ENCODE results near the gene DNAJC4.

Gene DNAJC4

GRCh38 chr11:64249038-64249437 lies 18.7 kb downstream of the DNAJC4 start:
- Histone ChIP-seq H3K27me3 (ENCODE audit: insufficient read depth, low read length) (no peaks in the 10 kb centered on the region), H3K4me1 (ENCODE audit: insufficient read depth, low read length) (peaks cover 28% of the 10 kb centered on the region), H3K4me3 (ENCODE audit: low read length) (peak overlapping the region; percentile 62; the same call in 1 of the 2 replicates), H3K9me3 (ENCODE audit: insufficient read depth, low read depth, low read length) (no peaks in the 10 kb centered on the region), H3K9ac (ENCODE audit: low read depth, low read length) (peak overlapping the region; percentile 80; the same call in 1 of the 2 replicates), H3K27ac (ENCODE audit: low read length) (peak overlapping the region; percentile 95), H3K36me3 (ENCODE audit: insufficient read depth, low read depth, low read length) (peaks cover 10% of the 10 kb centered on the region; the same call in 1 of the 2 replicates)

- Histone ChIP-seq H3K36me3 (ENCODE audit: insufficient read depth, low read depth, low read length) (peaks cover 9% of the 10 kb centered on the region), H3K27ac (ENCODE audit: low read length) (peak overlapping the region; percentile 95), H3K9ac (ENCODE audit: low read depth, low read length) (peak overlapping the region; percentile 80; the same call in 1 of the 2 replicates), H3K27me3 (ENCODE audit: insufficient read depth, low read length) (no peaks in the 10 kb centered on the region), H3K9me3 (ENCODE audit: insufficient read depth, low read depth, low read length) (no peaks in the 10 kb centered on the region), H3K4me3 (ENCODE audit: low read length) (peak overlapping the region; percentile 62; the same call in 1 of the 2 replicates), H3K4me1 (ENCODE audit: insufficient read depth, low read length) (peaks cover 28% of the 10 kb centered on the region)
These were observed 19.4 kb downstream of the DNAJC4 start for GRCh38 chr11:64249563-64250414.

- peak overlapping the region; percentile 62 for H3K4me3 ChIP-seq (ENCODE audit: low read length)
- no peaks in the 10 kb centered on the region for H3K27me3 ChIP-seq (ENCODE audit: insufficient read depth, low read length)
- peaks cover 11% of the 10 kb centered on the region for H3K36me3 ChIP-seq (ENCODE audit: insufficient read depth, low read depth, low read length)
- H3K4me1 ChIP-seq (ENCODE audit: insufficient read depth, low read length): peaks cover 28% of the 10 kb centered on the region
- H3K9me3 ChIP-seq (ENCODE audit: insufficient read depth, low read depth, low read length): no peaks in the 10 kb centered on the region
- H3K9ac ChIP-seq (ENCODE audit: low read depth, low read length): peak overlapping the region; percentile 80; the same call in 1 of the 2 replicates
- peak overlapping the region; percentile 87 for H3K27ac ChIP-seq (ENCODE audit: low read length)
These were observed 20.2 kb downstream of the DNAJC4 start for GRCh38 chr11:64250415-64251015.

- peak within 1 kb of the TSS; percentile 94 for H3K4me3 ChIP-seq (ENCODE audit: low read length)
- peak within 1 kb of the TSS; percentile 90; the same call in 1 of the 2 replicates for H3K9ac ChIP-seq (ENCODE audit: low read depth, low read length)
- peaks cover 18% of the 10 kb centered on the region for H3K36me3 ChIP-seq (ENCODE audit: insufficient read depth, low read depth, low read length)
- H3K9me3 ChIP-seq (ENCODE audit: insufficient read depth, low read depth, low read length): no peaks in the 10 kb centered on the region
- H3K27me3 ChIP-seq (ENCODE audit: insufficient read depth, low read length): no peaks in the 10 kb centered on the region
- H3K4me1 ChIP-seq (ENCODE audit: insufficient read depth, low read length): peaks cover 28% of the 10 kb centered on the region
- peak within 1 kb of the TSS; percentile 87 for H3K27ac ChIP-seq (ENCODE audit: low read length)
These were observed 20.8 kb downstream of the DNAJC4 start, which contains the start of gene PLCB3 for GRCh38 chr11:64251016-64251752. TSS of gene PLCB3 (plus strand) at chr11:64251530. CDS start at chr11:64251650, 120 bp downstream.

- Histone ChIP-seq H3K9ac (ENCODE audit: low read depth, low read length) (peak overlapping the region; percentile 90; the same call in 1 of the 2 replicates), H3K4me1 (ENCODE audit: insufficient read depth, low read length) (peaks cover 28% of the 10 kb centered on the region), H3K27ac (ENCODE audit: low read length) (peak overlapping the region; percentile 32), H3K27me3 (ENCODE audit: insufficient read depth, low read length) (no peaks in the 10 kb centered on the region), H3K4me3 (ENCODE audit: low read length) (peak overlapping the region; percentile 94), H3K9me3 (ENCODE audit: insufficient read depth, low read depth, low read length) (no peaks in the 10 kb centered on the region), H3K36me3 (ENCODE audit: insufficient read depth, low read depth, low read length) (peaks cover 23% of the 10 kb centered on the region)
These were observed 21.3 kb downstream of the DNAJC4 start for GRCh38 chr11:64251753-64252002.

- Histone ChIP-seq H3K9ac (ENCODE audit: low read depth, low read length) (peak overlapping the region; percentile 90; the same call in 1 of the 2 replicates), H3K27ac (ENCODE audit: low read length) (peak overlapping the region; percentile 32), H3K4me3 (ENCODE audit: low read length) (peak overlapping the region; percentile 94), H3K27me3 (ENCODE audit: insufficient read depth, low read length) (no peaks in the 10 kb centered on the region), H3K4me1 (ENCODE audit: insufficient read depth, low read length) (peaks cover 28% of the 10 kb centered on the region), H3K36me3 (ENCODE audit: insufficient read depth, low read depth, low read length) (peaks cover 24% of the 10 kb centered on the region), H3K9me3 (ENCODE audit: insufficient read depth, low read depth, low read length) (no peaks in the 10 kb centered on the region)
These were observed 21.9 kb downstream of the DNAJC4 start for GRCh38 chr11:64252003-64252872.

GRCh38 chr11:64253043-64253442 lies 22.7 kb downstream of the DNAJC4 start:
- peak overlapping the region; percentile 94; the same call in 1 of the 2 replicates for H3K4me3 ChIP-seq (ENCODE audit: low read length)
- peaks cover 24% of the 10 kb centered on the region for H3K4me1 ChIP-seq (ENCODE audit: insufficient read depth, low read length)
- H3K27me3 ChIP-seq (ENCODE audit: insufficient read depth, low read length): no peaks in the 10 kb centered on the region
- H3K27ac ChIP-seq (ENCODE audit: low read length): no peak overlapping the region
- no peaks in the 10 kb centered on the region for H3K9me3 ChIP-seq (ENCODE audit: insufficient read depth, low read depth, low read length)
- H3K9ac ChIP-seq (ENCODE audit: low read depth, low read length): peak overlapping the region; percentile 90; the same call in 1 of the 2 replicates
- peaks cover 24% of the 10 kb centered on the region for H3K36me3 ChIP-seq (ENCODE audit: insufficient read depth, low read depth, low read length)

GRCh38 chr11:64253481-64253880 lies 23.1 kb downstream of the DNAJC4 start:
- Histone ChIP-seq H3K36me3 (ENCODE audit: insufficient read depth, low read depth, low read length) (peaks cover 29% of the 10 kb centered on the region), H3K9ac (ENCODE audit: low read depth, low read length) (peak overlapping the region; percentile 90; the same call in 1 of the 2 replicates), H3K27me3 (ENCODE audit: insufficient read depth, low read length) (no peaks in the 10 kb centered on the region), H3K4me1 (ENCODE audit: insufficient read depth, low read length) (peaks cover 20% of the 10 kb centered on the region), H3K9me3 (ENCODE audit: insufficient read depth, low read depth, low read length) (no peaks in the 10 kb centered on the region), H3K4me3 (ENCODE audit: low read length) (peak overlapping the region; percentile 94; the same call in 1 of the 2 replicates), H3K27ac (ENCODE audit: low read length) (no peak overlapping the region)

- Histone ChIP-seq H3K9ac (ENCODE audit: low read depth, low read length) (no peak overlapping the region), H3K36me3 (ENCODE audit: insufficient read depth, low read depth, low read length) (peaks cover 37% of the 10 kb centered on the region)
These were observed 24.0 kb downstream of the DNAJC4 start for GRCh38 chr11:64254326-64254725.

GRCh38 chr11:64255135-64256128 lies 25.1 kb downstream of the DNAJC4 start:
- no peak overlapping the region for H3K4me3 ChIP-seq (ENCODE audit: low read length)
- H3K9ac ChIP-seq (ENCODE audit: low read depth, low read length): no peak overlapping the region
- no peaks in the 10 kb centered on the region for H3K27me3 ChIP-seq (ENCODE audit: insufficient read depth, low read length)
- no peaks in the 10 kb centered on the region for H3K9me3 ChIP-seq (ENCODE audit: insufficient read depth, low read depth, low read length)
- no peak overlapping the region for H3K27ac ChIP-seq (ENCODE audit: low read length)
- peaks cover 3% of the 10 kb centered on the region; the same call in 1 of the 2 replicates for H3K4me1 ChIP-seq (ENCODE audit: insufficient read depth, low read length)
- peaks cover 48% of the 10 kb centered on the region for H3K36me3 ChIP-seq (ENCODE audit: insufficient read depth, low read depth, low read length)

More at GRCh38 chr11:64254326-64254725, 24.0 kb downstream of the DNAJC4 start:
- Histone ChIP-seq H3K4me3 (ENCODE audit: low read length) (no peak overlapping the region), H3K27ac (ENCODE audit: low read length) (no peak overlapping the region), H3K9me3 (ENCODE audit: insufficient read depth, low read depth, low read length) (no peaks in the 10 kb centered on the region), H3K27me3 (ENCODE audit: insufficient read depth, low read length) (no peaks in the 10 kb centered on the region), H3K4me1 (ENCODE audit: insufficient read depth, low read length) (peaks cover 13% of the 10 kb centered on the region; the same call in 1 of the 2 replicates)
